Uterus (tissue), 2 donors: ENCODE measurements around the gene NFU1.

Source experiments
- POLR2A ChIP-seq, 2 donors: fragments of 450-650 bp; IDR thresholded peaks; one replicate each; pipeline ENCODE4 v1.6.1; 2016; ENCODE audit warnings: antibody characterized with exemption in 2 of 2, mild to moderate bottlenecking in 1 of 2, moderate library complexity in 1 of 2
- TF ChIP-seq, protein P1 (sequence below), 4 experiments: fragments of 200-600 bp in 2 of 4; fragments of 450-650 bp in 2 of 4; sonication (generic) in 2 of 4; IDR thresholded peaks; one replicate each; pipeline ENCODE4 v1.5.1; 2016 to 2019; ENCODE audit warnings: antibody characterized with exemption in 4 of 4, mild to moderate bottlenecking in 2 of 4, moderate library complexity in 1 of 4

DNA sequence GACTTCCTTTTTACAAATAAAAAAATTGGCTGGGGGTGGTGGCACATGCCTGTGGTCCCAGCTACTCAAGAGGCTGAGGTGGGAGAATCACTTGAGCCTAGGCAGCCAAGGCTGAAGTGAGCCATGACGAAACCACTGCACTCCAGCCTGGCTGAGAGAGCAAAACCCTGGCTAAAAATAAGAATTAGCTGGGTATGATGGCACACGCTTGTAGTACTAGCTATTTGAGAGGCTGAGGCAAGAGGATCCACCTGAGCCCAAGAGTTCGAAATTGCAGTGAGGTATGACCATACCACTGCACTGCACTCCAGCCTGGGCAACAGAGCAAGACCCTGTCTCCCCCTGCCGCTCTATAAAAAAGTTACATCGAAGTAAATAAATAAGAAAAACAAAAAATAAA lies 83.9 kb downstream of the NFU1 start:
- TF ChIP-seq, protein P1, sequence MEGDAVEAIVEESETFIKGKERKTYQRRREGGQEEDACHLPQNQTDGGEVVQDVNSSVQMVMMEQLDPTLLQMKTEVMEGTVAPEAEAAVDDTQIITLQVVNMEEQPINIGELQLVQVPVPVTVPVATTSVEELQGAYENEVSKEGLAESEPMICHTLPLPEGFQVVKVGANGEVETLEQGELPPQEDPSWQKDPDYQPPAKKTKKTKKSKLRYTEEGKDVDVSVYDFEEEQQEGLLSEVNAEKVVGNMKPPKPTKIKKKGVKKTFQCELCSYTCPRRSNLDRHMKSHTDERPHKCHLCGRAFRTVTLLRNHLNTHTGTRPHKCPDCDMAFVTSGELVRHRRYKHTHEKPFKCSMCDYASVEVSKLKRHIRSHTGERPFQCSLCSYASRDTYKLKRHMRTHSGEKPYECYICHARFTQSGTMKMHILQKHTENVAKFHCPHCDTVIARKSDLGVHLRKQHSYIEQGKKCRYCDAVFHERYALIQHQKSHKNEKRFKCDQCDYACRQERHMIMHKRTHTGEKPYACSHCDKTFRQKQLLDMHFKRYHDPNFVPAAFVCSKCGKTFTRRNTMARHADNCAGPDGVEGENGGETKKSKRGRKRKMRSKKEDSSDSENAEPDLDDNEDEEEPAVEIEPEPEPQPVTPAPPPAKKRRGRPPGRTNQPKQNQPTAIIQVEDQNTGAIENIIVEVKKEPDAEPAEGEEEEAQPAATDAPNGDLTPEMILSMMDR (IDR thresholded peaks at IDR 0.05) = no peak
- no peak for TF ChIP-seq POLR2A (IDR thresholded peaks at IDR 0.05)
